GM12878 (cell line): ENCODE data around the gene LENEP. TPM values are rescaled to one million over a fixed set of nuclear protein-coding genes. Genes with fewer than 3 reads are reported as not detected.
A peak's percentile ranks its signal among the peaks of the same experiment; 100 is the strongest.

ENCODE experiments used
- ATAC-seq: fragments of 200-7000 bp; cut with Tn5 transposase; 3 replicates; pipeline ENCODE4 v1.9.1; 2020; ENCODE audit warnings: mild to moderate bottlenecking, moderate library complexity
- BruUV-seq: library from RNA; stranded (reverse); fragments of 400-500 nt; replicated peaks from 2 replicates; lab custom pipeline; 2021; lab: Mats Ljungman, UMichigan
- CTCF ChIA-PET: fragments of 300-600 bp; sonication (Branson Sonifier 250); formaldehyde crosslinking; extraction: SDS; loops from one replicate; lab custom pipeline; 2021; ENCODE audit warnings: inconsistent platforms; lab: Yijun Ruan, JAX
- POLR2A ChIA-PET: fragments of 350-600 bp; formaldehyde crosslinking; extraction: SDS; loops from one replicate; lab custom pipeline; 2021; ENCODE audit warnings: inconsistent platforms; lab: Charles Lee
- RAD21 ChIA-PET: fragments of 300-600 bp; sonication (Branson Sonifier 250); formaldehyde crosslinking; loops from one replicate; lab custom pipeline; 2023; ENCODE audit warnings: antibody characterized with exemption; ENCODE audit not compliant: unreplicated experiment; lab: Charles Lee
- SMC1A ChIA-PET: fragments of 300-600 bp; sonication (Branson Sonifier 250); formaldehyde crosslinking; loops from one replicate; lab custom pipeline; 2023; ENCODE audit not compliant: unreplicated experiment, uncharacterized antibody; lab: Charles Lee
- DNase-seq: peaks from one replicate; pipeline ENCODE4 v3.0.0-alpha.2; 2011; ENCODE audit warnings: low read depth, low spot score
- FAIRE-seq: peaks from 3 replicates; lab custom pipeline; 2011; peaks lifted over from hg19 to GRCh38; lab: Jason Lieb, UNC
- H2AFZ ChIP-seq: 2 replicates; pipeline ENCODE4 v1.6.0; 2011; ENCODE audit warnings: low read depth, low read length, control low read depth; ENCODE audit not compliant: control insufficient read depth
- H3K27ac ChIP-seq: 2 replicates; pipeline ENCODE4 v1.5.1; 2011; ENCODE audit warnings: control low read depth; ENCODE audit not compliant: control insufficient read depth, insufficient read depth
- H3K27me3 ChIP-seq, 2 experiments: replicated peaks in 1 of 2; 2 replicates each; pipeline versions ENCODE4 v1.6.0 to v1.6.1; 2011; ENCODE audit warnings: low read length in 1 of 2; ENCODE audit not compliant: control insufficient read depth in 2 of 2, insufficient read depth in 2 of 2
- H3K36me3 ChIP-seq, 2 experiments: 2 replicates each; pipeline ENCODE4 v1.5.1; 2011; ENCODE audit warnings: low read length in 1 of 2; ENCODE audit not compliant: control insufficient read depth in 2 of 2, insufficient read depth in 2 of 2
- H3K4me1 ChIP-seq: 2 replicates; pipeline ENCODE4 v1.6.1; 2011; ENCODE audit warnings: mild to moderate bottlenecking, low read length, moderate library complexity, mixed read lengths; ENCODE audit not compliant: control insufficient read depth, insufficient read depth
- H3K4me2 ChIP-seq: 2 replicates; pipeline ENCODE4 v1.6.0; 2011; ENCODE audit warnings: control low read depth; ENCODE audit not compliant: control insufficient read depth, insufficient read depth
- H3K4me3 ChIP-seq: fragments of 200-600 bp; sonication (generic); 2 replicates; pipeline ENCODE4 v1.5.1; 2016
- H3K79me2 ChIP-seq: 2 replicates; pipeline ENCODE4 v1.6.0; 2011; ENCODE audit warnings: low read length; ENCODE audit not compliant: control insufficient read depth, insufficient read depth
- H3K9ac ChIP-seq: 2 replicates; pipeline ENCODE4 v1.8.0; 2011; ENCODE audit warnings: low read length, control low read depth, mixed read lengths; ENCODE audit not compliant: control insufficient read depth, insufficient read depth
- H3K9me3 ChIP-seq: replicated peaks from 3 replicates; pipeline ENCODE4 v1.5.1; 2011; ENCODE audit warnings: mild to moderate bottlenecking, low read length; ENCODE audit not compliant: control insufficient read depth, insufficient read depth
- H4K20me1 ChIP-seq: 2 replicates; pipeline ENCODE4 v1.6.0; 2011; ENCODE audit not compliant: control insufficient read depth, insufficient read depth
- CHD2 ChIP-seq: IDR thresholded peaks from 2 replicates; pipeline ENCODE4 v1.6.1; 2011; ENCODE audit warnings: low read depth, low read length, improper control_type of control experiment, borderline replicate concordance
- CREM ChIP-seq: IDR thresholded peaks from 2 replicates; pipeline ENCODE4 v1.6.1; 2014; ENCODE audit warnings: antibody characterized with exemption, low read depth
- E2F4 ChIP-seq: IDR thresholded peaks from 2 replicates; pipeline ENCODE4 v1.6.1; 2012; ENCODE audit warnings: low read depth, low read length, improper control_type of control experiment
- E4F1 ChIP-seq: fragments of 450-650 bp; IDR thresholded peaks from 2 replicates; pipeline ENCODE4 v1.6.1; 2018; ENCODE audit warnings: borderline replicate concordance, mild to moderate bottlenecking; ENCODE audit not compliant: partially characterized antibody
- FOXK2 ChIP-seq: fragments of 450-650 bp; IDR thresholded peaks from 2 replicates; pipeline ENCODE4 v1.6.1; 2017; ENCODE audit warnings: mild to moderate bottlenecking, moderate library complexity
- KLF5 ChIP-seq: fragments of 450-650 bp; IDR thresholded peaks from 2 replicates; pipeline ENCODE4 v1.6.1; 2014; ENCODE audit warnings: mild to moderate bottlenecking; ENCODE audit not compliant: partially characterized antibody
- LARP7 ChIP-seq: fragments of 450-650 bp; IDR thresholded peaks from 2 replicates; pipeline ENCODE4 v1.6.1; 2017; ENCODE audit warnings: mild to moderate bottlenecking
- NR2F1 ChIP-seq: fragments of 450-650 bp; conservative IDR thresholded peaks from 2 replicates; pipeline ENCODE4 v1.6.1; 2017; ENCODE audit warnings: mild to moderate bottlenecking
- SMAD5 ChIP-seq: IDR thresholded peaks from 2 replicates; pipeline ENCODE4 v1.6.1; 2016; ENCODE audit warnings: antibody characterized with exemption, low read depth
- SREBF1 ChIP-seq: IDR thresholded peaks from 2 replicates; pipeline ENCODE4 v1.6.1; 2012; ENCODE audit warnings: mild to moderate bottlenecking, low read length
- SUPT20H ChIP-seq: IDR thresholded peaks from 2 replicates; pipeline ENCODE4 v1.6.1; 2011; ENCODE audit warnings: low read depth, mild to moderate bottlenecking, low read length, moderate library complexity, borderline replicate concordance; ENCODE audit not compliant: control insufficient read depth
- WRNIP1 ChIP-seq: IDR thresholded peaks from 2 replicates; pipeline ENCODE4 v1.6.1; 2011; ENCODE audit warnings: low read depth, low read length, improper control_type of control experiment, borderline replicate concordance
- ZBTB40 ChIP-seq: fragments of 450-650 bp; IDR thresholded peaks from 2 replicates; pipeline ENCODE4 v1.6.1; 2016; ENCODE audit warnings: mild to moderate bottlenecking, moderate library complexity, borderline replicate concordance
- ZNF217 ChIP-seq: fragments of 450-650 bp; IDR thresholded peaks from 2 replicates; pipeline ENCODE4 v1.6.1; 2017; ENCODE audit warnings: antibody characterized with exemption, mild to moderate bottlenecking
- WGBS: methylation state at CpG from one replicate; pipeline ENCODE4 v1.1.6; 2016; ENCODE audit warnings: low lambda C conversion rate; ENCODE audit not compliant: insufficient replicate concordance, insufficient coverage; ENCODE audit errors: missing lambda C conversion rate; 5-methylcytosine and 5-hydroxymethylcytosine counted together
- in situ Hi-C: fragments of 300-500 bp; cut with MboI; formaldehyde crosslinking; loops from 9 replicates; pipeline ENCODE4 v1.14.3; 2018; ENCODE audit warnings: mixed read lengths
- intact Hi-C: fragments of 100-400 bp; cut with micrococcal nuclease; formaldehyde crosslinking; loops from one replicate; pipeline ENCODE4 v1.14.2; 2022; ENCODE audit not compliant: unreplicated experiment
- polyA plus RNA-seq, 11 experiments: library from polyadenylated mRNA; depleted of rRNA in 4 of 11; unstranded in 6 of 11; stranded (reverse) in 5 of 11; fragments of >200 nt; fragmentation: Nextera tagmentation in 4 of 11; fragmentation: Illumina TruSeq in 1 of 11; extraction: Ambion mirVana in 4 of 11; extraction: Trizol in 1 of 11; gene quantifications; 1 replicate in 1 of 11; 2 replicates in 10 of 11; pipeline versions ENCODE4 v1.2.1 to v1.2.3, GENCODE V29; 2011 to 2016; ENCODE audit warnings: inconsistent platforms in 2 of 11, missing spikeins in 2 of 11, low read depth in 1 of 11
- total RNA-seq, 4 experiments: library from RNA; depleted of rRNA in 3 of 4; stranded (reverse); fragments of >200 nt in 3 of 4; fragmentation: Illumina TruSeq in 1 of 4; extraction: Trizol in 1 of 4; gene quantifications; 2 replicates each; pipeline versions ENCODE4 v1.2.1 to v1.2.3, GENCODE V29; 2013 to 2021

The LENEP gene
- total and polyA plus RNA-seq, 10 of the 15 experiments (the other 5 are each of a cell fraction or from before 2014, with no cell fraction given) = 0.27 to 1.1 (median 0.64) TPM; not detected in 7

GRCh38 chr1:154951901-154952657 lies 41.3 kb upstream of the LENEP start (continued):
- TF ChIP-seq FOXK2 = no peak

GRCh38 chr1:154952664-154953063 lies 40.7 kb upstream of the LENEP start:
- 88% methylated on average over 6 of the region's 6 CpGs for WGBS
- in situ Hi-C loops = no loop called here
- Histone ChIP-seq H3K9ac (no peak overlapping the region), H3K79me2 (peaks cover 5% of the 10 kb centered on the region), H3K36me3 (peaks cover 0 to 3% of the 10 kb centered on the region in 2 experiments; a peak in 2 of 4 replicates), H3K4me2 (peak overlapping the region; percentile 64), H3K27ac (no peak overlapping the region), H4K20me1 (no peaks in the 10 kb centered on the region), H3K4me3 (no peak overlapping the region), H2AFZ (no peak overlapping the region), H3K9me3 (no peaks in the 10 kb centered on the region), H3K4me1 (peaks cover 42% of the 10 kb centered on the region), H3K27me3 (no peaks in the 10 kb centered on the region)
- ATAC-seq (no peak), FAIRE-seq (no peak), DNase-seq (no peak)
- no TSS peak for BruUV-seq
- ChIA-PET SMC1A (interaction anchor here (0.8 to 2.2 kb wide), 6 partner anchors 8 to 393 kb away, joined by 3 to 7 read pairs (median 4); no protein-coding TSS in a partner anchor), RAD21 (interaction anchor here (0.8 to 1.4 kb wide), 5 partner anchors 16 to 98 kb away, joined by 3 to 6 read pairs (median 4); partner anchors contain the start of genes ADAM15, PMVK and SHC1), POLR2A (interaction anchor here (0.6 to 12.3 kb wide), 10 partner anchors 8 to 527 kb away, joined by 3 to 140 read pairs (median 5); partner anchors contain the start of genes CKS1B, FLAD1, PYGO2 and SHC1), CTCF (interaction anchor here (1.0 to 2.8 kb wide), 10 partner anchors 7 to 139 kb away, joined by 3 to 13 read pairs (median 3); partner anchors contain the start of genes CKS1B, PYGO2 and SHC1)
- intact Hi-C loops = no loop called here
- TF ChIP-seq E2F4 (no peak), SUPT20H (no peak), E4F1 (no peak), CREM (no peak), SREBF1 (no peak), NR2F1 (no peak), WRNIP1 (no peak), SMAD5 (no peak), ZNF217 (no peak), ZBTB40 (no peak), CHD2 (no peak), LARP7 (no peak), KLF5 (no peak)
